GF-D8 (cell line): ENCODE results near the gene AIM2.

Source experiments
- DNase-seq: peaks from one replicate; lab custom pipeline; 2025; lab: John Stamatoyannopoulos, UW

Gene AIM2

GRCh38 chr1:159015440-159015909, 61.1 kb downstream of the AIM2 start:
- peak; percentile 95 for DNase-seq

- no peak for DNase-seq
Measured at GRCh38 chr1:159014851-159015250, 61.7 kb downstream of the AIM2 start.

- no peak for DNase-seq
Measured at GRCh38 chr1:159014003-159014571, 62.5 kb downstream of the AIM2 start.

- DNase-seq = peak; percentile 34
Measured at GRCh38 chr1:159012495-159012894, 64.1 kb downstream of the AIM2 start.
